ENCODE data around the gene APOF.
"Not testable (repeated sequence)": the region's sequence is repeated elsewhere in the genome, so short reads cannot be mapped to it uniquely, and the experiment has no call there.

The APOF gene

DNA sequence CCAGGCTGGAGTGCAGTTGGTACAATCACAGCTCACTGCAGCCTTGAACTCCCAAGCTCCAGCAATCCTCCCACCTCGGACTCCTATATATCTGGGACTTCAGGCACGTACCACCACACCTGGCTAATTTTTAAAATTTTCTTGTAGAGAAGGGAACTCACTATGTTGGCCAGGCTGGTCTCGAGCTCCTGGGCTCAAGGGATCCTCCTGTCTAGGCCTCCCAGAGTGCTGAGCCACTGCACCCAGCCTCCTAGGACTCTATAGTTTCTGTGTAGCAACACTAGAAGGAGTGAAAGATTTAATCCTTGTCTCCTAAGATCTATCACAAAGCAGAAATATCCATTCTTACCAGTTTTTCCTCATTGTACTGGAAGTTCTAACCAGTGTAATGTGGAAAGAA, 4.3 kb upstream of the APOF start:
- no peak for DNase-seq

DNA sequence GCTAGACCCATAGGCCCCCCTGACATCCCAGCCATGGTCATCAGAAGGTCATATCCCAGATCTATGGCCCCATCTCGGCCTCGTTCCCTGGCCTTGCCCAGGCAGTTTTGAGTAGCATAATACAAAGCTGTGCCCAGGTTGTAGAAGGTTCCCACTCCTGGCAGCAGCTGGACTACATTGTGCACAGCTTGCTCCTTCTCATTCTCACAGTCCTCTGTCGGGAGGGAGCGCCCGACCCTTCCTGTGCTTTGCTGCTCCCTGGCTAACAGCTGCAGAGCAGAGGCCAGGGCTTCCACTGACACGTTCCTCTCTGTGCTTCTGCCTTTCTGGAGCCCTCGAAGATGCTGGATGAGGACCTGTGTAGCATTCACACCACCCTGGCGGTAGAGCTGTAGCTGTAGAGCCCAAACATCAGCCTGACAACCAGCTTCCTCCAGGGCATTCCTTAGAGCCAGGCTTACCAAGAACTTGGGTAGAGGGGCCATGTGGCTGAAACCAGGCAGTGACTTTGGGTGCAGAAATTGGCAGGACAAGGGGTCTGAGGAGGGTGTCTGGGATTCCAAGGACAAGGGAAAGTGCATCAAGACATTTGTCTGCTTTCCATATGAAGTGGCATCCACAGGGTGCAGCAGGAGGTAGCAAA, 1.0 kb downstream of the APOF start:
- DNase-seq = no peak

DNA sequence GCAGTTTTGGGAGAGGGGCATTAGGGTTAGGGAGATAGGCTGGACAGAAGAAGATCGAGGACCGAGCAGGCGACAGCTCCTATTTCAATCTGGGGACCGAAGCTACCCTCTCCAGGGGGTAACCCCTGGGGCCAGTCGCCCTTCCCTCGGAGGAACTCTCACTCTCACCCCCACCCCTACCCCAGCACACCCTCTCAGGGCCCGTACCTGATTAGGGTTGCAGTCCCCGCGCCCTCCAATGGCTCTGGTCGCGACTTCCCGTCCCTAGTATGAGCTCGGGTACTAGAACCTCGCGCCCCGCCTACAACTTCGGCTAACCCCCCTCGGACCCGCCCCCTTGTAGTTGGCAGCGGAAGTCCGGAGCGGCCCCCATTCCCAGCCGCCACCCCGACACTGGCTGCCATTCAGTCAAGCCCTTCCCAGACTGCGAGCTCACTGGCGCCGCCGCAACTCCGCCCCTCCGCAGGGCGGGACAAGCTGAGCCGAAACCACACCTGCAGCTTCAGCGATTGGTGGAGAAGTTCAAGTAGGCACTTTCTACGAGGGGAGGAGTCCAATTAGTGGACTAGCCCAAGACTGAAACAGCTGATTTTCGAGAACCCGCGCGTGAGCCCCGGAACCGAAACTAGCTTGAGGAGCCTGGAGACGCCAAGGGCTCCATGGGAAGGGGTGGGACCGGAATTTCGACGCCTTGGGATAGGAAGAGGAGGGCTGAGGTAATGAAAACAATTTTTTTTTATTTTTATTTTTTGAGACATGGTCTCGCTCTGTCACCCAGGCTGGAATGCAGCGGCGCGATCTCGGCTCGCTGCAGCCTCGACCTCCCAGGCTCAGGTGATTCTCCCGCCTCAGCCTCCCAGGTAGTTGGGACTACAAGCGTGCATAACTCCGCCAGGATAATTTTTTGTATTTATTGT, 2.5 kb downstream of the APOF start, which contains the start of gene STAT2:
TSS of gene STAT2 (minus strand) at position 257 of the 917 bp plus-strand sequence. CDS start 3,536 bp downstream, outside the sequence.
- DNase-seq = peak; percentile 95 to 96

DNA sequence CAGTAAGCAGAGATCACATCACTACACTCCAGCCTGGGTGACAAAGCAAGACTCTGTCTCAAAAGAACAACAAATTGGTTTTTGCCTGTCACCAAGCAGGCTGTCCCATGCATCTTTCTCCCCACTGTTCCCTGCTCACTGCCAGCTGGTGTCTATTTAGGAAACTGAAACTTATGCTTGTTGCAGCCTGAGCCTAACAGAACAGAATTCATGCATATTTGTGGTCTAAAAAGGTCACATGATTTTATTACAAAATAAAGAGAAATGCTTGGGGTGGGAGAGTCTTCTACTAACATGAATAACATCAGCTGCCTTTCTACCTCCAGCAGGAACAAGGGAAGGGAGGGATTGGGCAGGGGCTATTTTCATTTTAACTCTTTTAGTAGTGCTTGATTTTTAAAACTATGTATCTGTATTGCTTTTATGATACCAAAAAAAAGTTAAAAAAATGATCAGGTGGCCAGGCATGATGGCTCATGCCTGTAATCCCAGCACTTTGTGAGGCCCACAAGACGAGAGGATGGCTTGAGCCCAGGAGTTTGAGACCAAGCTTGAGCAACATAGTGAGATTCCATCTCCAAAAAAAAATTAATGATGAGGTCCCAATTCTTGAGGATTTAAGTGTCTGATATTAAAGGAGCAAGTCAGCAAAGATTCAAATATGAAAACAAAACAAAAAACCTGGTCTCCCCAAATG, 3.7 kb downstream of the APOF start:
- no peak for DNase-seq

DNA sequence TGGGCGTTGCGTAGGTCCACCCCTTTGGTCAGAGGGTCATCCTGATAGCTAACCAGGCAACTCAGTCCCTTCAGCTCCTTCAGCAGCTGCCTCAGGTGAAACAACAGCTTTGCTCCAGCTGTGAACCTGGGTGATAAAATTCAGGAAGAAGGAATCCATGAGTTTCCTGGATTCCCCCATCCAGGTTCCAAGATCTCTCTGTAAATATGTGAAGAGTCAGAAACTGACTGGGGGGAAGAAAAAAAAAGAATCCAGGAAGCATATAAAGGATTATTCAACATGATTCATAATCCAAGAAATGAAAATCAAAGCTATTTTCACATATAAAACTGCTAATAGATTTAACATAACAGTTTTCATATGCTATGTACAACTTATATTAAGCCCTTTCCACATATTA, 11.3 kb downstream of the APOF start:
- DNase-seq = no peak

DNA sequence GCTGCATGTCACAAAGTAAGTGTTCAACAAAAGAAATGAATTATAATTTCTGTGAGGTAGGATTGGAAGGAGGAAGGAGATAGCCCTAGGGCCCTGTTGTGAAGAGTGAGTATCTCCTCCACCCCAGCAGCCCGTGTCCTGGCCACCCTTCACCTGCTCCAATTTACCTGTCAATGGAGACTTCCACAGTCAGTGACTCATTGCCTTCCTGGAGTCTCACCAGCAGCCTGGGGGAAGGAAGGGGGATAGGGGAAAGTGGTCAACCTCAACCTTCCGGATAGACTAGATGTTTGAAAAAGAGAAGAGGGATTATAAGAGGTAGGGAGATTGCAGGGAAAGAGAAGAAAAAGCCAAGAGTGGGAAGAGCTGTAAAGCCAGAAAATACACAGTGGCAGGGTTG, 12.0 kb downstream of the APOF start:
- no peak for DNase-seq

DNA sequence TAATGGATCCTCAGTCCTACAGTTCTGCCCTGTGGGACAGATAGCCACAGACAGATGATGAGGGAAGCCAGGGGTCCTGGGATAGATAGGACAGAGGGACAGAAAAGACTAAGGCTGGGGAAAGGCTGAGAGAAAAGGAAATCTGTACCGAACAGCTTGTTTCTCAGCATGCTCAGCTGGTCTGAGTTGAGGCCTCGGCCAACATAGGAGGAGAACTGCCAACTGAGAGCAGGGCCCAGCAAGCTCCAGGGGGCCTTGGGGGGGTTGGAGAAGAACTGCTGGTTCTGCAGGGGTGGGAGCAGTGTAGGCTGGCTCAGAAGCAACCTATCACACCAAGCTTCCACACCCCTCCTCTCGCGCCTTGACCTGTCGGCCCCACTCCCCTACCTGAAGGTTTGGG, 13.9 kb downstream of the APOF start:
- no peak for DNase-seq

DNA sequence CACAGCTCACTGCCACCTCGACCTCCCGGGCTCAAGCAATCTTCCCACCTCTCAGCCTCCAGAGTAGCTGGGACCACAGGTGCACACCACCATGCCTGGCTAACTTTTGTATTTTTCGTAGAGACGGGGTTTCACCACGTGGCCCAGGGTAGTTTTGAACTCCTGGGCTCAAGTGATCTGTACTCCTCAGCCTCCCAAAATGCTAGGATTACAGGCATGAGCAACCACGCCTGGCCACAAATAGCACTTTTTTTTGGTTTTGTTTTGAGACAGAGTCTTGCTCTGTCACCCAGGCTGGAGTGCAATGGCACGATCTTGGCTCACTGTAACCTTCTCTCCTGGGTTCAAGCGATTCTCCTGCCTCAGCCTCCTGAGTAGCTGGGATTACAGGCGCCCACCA, 15.4 kb downstream of the APOF start:
- DNase-seq = not testable (repeated sequence)

DNA sequence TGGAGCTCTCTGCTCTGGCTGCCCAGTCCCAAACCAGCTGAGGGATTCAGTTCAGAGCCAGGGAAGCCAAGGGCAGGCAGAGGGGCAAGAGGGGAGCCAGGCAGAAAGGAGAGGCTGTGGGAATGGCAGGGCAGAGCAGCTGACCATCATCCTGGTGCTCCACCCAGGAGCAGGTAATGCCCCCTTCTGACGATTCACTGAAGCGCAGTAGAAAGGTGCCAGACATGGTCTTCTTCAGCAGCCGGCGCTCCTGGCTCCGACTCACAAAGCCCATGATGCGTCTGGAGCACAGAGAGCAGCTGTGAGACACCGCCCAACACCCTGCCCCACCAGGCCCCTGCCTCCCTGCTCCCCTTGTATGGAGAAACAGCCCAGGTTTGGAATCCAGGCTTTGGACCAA, 16.0 kb downstream of the APOF start:
- peak in 1 of 2 donors; percentile 15 for DNase-seq

DNA sequence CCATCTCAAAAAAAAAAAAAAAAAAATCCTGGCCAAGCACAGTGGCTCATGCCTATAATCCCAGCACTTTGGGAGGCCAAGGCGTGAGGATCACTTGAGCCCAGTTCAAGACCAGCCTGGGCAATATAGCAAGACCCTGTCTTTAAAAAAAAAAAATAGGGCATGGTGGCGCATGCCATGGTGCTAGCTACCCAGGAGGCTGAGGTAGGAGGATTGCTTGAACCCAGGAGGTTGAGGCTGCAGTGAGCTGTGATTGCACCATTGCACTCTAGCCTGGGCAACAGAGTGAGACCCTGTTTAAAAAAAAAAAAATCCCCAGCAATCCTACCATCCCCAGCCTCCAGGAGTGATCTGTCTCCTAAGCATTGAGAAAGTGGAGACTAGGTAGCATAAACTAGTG, 20.4 kb downstream of the APOF start:
- DNase-seq = not testable (repeated sequence)

DNA sequence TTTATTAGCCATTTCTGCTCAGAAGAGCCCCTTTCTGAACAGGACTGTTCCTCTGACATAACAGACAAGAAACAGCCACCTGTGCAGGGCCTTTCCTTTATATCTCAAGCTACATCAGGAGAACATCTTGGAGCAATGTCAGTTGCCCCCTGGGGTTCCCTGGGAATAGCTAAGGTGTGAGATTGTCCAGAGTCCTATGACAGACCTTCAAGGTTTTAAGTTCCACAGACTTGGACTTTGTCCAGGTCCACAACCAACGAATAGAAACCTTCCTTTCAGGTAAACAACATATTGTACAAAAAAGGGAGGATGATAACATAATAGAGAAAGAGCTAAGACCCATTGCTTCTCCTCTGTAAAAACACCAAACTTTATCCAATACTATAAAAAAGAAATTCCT, 21.0 kb downstream of the APOF start:
- DNase-seq = no peak

DNA sequence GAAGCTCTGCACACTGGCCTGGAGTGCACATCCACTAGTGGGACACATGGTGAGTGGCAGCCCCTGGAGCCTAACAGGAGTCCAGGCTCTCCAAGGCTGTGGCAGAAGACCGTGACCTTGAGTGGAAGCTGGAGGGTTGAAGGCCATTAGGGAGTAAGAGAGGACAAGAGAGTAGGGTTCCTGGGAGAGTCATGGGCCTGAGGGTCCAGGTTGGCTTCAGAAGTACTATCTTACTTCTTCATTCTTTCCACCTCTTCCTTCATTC, 23.6 kb downstream of the APOF start:
- DNase-seq = no peak

DNA sequence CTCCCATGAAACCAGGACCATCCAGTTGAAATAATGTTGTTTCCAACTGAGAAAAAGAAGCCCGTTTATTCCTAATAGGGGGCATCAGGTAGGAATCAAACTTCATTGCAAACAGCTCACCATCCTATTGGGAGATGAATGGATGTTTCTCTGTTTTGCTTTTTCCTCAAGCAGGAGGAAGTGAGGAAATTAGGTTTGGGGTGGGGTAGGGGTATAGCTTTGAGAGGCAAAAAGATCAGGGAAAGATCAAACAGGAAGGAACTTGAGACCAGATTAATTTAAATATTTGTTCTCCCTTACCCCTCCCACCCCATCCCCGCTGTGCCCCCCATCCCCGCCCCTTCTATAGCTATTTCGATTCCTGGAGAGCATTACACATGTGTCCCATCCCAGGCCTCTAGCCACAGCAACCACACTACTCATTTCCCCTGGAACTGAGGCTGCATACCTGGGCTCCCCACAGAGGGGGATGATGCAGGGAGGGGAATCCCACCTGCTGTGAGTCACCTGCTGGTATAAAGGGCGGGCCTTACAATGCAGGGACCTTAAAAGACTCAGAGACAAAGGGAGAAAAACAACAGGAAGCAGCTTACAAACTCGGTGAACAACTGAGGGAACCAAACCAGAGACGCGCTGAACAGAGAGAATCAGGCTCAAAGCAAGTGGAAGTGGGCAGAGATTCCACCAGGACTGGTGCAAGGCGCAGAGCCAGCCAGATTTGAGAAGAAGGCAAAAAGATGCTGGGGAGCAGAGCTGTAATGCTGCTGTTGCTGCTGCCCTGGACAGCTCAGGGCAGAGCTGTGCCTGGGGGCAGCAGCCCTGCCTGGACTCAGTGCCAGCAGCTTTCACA, 24.1 kb downstream of the APOF start, which contains the start of gene IL23A:
TSS of gene IL23A (plus strand) at position 577 of the 850 bp plus-strand sequence. CDS start at position 738, 161 bp downstream.
- DNase-seq = peak; percentile 71 to 75

DNA sequence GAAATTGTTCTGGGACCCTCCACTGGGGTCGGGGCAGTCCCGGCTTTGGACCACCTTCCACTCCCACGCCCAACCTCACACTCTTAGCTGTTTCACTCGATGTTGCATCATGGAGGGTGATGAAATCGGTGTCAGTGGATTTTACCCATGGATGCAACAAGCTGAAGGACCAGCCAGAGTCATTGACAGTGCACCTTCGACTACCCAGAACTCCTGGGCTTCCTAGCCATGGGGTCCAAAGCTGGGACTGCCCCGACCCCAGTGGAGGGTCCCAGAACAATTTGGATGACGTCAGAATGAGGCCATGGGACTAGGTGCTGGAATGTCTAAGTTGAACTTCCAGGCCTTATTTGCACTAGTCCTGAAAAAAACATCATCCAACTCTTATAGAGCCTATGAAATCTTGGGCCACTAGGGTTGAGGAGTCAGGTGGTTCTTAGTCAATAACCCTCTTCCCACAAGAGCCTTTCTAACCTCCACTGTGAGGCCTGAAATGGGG, 24.9 kb downstream of the APOF start:
- no peak for DNase-seq

DNA sequence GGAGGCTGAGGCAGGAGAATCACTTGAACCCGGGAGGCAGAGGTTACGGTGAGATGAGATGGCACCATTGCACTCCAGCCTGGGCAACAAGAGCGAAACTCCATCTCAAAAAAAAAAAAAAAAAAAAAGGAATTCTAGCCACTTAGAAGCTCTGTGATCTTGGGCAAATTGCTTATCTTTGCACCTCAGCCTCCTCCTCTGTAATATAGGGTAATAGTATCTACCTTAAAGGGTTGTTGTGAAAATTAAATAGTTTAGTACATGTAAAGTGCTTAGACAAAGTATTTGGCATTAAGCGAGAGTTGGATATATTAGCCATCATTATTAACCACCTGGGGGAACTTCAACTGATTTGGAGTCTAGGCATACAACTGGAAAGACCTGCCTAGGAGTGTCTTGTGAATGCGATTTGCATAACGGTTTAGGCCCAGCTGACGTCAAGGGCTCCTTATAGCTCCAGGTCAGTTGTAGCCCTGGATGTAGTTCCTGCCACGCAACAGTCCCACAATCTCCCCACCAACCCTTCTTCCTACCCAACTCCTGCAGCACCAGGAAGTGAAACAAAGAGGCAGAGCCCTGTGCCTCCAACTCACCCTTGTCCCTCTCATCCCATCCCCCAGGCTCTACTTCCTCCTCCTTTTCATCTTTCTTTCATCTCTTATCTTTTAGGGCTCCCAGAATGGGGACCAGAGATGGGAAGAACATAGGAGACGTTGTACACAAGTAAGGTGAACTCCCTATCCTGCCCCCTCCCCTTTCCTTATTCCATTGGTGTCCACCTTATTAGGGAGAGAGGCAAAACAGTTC, 26.1 kb downstream of the APOF start:
- no peak for DNase-seq

DNA sequence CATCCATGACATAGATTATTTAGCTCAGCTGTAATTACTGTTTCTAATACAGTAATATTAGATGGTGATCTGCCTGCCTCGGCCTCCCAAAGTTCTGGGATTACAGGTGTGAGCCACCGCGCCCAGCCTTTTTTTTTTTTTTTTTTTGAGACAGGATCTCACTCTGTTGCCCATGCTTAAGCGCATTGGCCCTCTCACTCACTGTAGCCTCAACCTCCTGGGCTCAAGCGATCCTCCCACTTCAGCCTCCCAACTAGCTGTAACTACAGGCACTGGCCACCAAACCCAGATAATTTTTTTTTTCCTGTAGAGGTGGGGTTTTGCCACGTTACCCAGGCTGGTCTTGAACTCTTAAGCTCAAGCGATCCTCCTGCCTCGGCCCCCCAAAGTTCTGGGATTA, 27.1 kb downstream of the APOF start:
- not testable (repeated sequence) for DNase-seq

DNA sequence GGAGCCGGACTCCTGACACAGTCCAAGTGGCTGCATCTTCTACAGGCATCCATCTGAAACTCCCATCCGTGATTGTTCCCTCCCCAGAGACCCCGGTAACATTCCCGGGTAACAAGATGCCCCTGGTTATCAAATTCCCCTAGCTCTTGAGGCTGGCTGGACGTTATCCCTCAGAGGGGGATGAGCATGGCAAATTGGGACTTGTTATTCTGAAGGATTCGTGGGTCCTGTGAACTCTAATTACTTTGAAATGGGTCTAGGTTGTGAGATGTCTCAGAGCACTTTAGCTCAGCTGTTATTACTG, 28.2 kb downstream of the APOF start:
- DNase-seq = no peak

DNA sequence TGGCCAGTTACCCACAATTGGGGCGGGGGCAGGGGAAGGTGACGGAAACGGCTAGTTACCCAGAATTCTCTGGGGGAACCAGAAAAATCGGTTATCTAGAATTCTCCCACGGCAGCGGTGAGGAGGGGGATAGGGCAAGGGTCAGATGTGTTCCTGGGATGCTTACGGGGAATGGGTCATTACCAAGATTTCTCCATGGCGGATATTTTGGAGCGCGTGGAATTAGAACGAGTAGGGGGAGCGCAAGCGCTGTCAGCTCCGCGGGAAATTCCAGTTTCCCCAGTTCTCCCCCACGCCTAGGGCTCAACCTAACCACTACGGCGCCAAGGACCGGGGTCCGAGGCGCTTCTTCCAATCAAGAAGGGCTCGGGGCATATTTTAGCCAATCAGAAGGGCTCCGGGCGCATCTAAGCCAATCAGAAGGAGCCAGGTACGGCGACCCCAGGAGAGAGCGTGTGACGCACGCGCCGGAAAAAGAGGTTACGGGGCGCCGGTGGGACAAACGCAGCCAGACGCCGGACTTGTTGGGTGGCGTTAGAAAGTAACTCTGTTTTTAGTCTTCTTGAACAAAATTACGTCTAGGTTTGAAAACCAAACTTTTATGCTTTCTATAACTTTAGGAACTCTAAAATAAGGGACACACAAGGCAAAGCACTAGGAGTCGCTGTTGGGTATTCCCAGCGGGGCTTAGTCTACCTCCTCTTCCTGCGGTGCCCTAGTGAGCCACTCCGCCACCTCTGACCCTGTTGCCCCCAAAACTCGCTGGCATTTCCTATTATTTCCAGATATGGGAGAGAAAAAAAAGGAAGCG, 28.8 kb downstream of the APOF start, which contains the start of gene PAN2:
TSS of gene PAN2 (minus strand) at position 322 of the 811 bp plus-strand sequence. CDS start 906 bp downstream, outside the sequence.
- DNase-seq = peak; percentile 85 to 86

DNA sequence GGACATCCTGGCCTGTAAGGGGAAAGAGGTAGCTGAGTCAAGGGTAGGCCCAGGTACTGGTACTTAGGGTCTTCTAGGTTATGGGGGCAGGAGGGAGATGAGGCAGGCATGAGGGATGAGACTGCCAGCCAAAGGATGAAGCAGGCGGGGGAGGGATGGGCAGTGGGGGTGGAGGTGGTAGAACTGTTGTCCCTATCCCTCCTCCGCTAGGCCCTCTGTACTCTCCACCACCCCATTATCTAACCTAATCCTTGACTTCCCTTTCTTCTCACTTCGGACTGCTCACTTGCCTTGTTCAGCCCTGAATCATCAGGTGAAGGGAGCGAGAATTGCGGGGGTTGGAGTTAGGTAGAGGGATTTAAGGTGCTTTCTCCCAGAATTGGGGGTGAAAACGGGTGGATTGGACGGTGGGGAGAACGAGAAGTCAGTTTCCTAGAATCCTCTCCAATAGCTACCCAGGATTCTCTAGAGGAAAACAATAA, 29.4 kb downstream of the APOF start:
- DNase-seq = peak; percentile 14 to 18

DNA sequence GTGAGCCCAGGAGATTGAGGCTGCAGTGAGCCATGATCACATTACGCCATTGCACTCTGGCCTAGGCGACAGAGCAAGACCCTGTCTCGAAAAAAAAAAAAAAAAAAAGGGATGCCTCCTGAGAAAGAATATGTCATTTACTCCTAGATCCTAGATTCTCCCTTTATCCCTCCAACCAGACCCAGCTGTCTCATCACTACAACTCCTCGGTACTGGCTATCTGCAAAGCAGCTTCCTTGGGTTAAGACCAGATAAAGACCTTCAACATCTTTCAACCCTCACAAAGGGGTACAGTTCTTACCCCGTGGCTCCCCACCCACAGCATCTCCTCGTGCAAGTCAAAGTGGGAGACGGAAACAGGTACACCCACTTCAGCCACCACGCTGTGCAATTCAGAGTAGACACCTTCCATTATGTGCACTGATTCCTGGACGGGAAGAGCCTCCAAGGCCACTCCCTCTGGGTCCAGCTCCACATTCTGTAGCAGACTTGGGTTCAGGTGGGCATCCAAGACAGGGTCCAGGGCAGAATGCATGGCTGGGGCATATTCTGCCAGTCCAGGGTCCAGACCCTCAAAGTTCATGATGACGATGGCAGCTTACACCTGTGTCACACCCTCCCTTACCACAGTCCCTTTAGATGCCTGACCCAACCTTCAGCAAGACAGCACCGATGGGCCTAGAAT, 30.0 kb downstream of the APOF start:
- DNase-seq = no peak
